ENCODE results near the gene SLFN5. TPM values are rescaled to one million over a fixed set of nuclear protein-coding genes. Genes with fewer than 3 reads are reported as not detected.

Gene SLFN5
- total RNA-seq, 4 donors from 2014 or later, result 12.1 to 30.1 (median 17.7) TPM

DNA sequence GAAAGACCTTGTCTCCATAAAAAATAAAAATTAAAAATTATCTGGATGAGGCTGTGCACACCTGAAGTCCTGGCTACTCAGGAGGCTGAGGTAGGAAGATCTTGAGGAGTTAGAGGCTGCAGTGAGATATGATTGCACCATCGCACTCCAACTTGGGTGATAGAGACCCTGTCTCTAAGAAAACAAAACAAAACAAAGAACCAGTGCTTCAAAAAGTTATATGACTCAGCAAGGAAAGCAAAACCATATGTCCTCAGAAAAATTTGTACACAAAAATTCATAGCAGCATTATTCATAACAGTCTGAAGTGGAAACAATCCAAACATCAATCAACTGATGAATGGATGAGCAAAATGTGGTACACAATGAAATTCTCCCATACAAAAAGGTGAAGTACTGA is 48.9 kb downstream of the SLFN5 start:
- intact Hi-C loops (cut with DNase I), result no loop called here
- Histone ChIP-seq H3K4me3 (replicated peaks in 1 of 3) (no peak overlapping the region), H3K36me3 (no peaks in the 10 kb centered on the region), H3K9me3 (no peaks in the 10 kb centered on the region), H3K27me3 (no peaks in the 10 kb centered on the region), H3K27ac (no peak overlapping the region), H3K4me1 (no peaks in the 10 kb centered on the region)
- 70 to 84% methylated on average over 1 of the region's 1 CpG for WGBS, 2 donors
- DNase-seq, result no peak
- TF ChIP-seq, protein P1, sequence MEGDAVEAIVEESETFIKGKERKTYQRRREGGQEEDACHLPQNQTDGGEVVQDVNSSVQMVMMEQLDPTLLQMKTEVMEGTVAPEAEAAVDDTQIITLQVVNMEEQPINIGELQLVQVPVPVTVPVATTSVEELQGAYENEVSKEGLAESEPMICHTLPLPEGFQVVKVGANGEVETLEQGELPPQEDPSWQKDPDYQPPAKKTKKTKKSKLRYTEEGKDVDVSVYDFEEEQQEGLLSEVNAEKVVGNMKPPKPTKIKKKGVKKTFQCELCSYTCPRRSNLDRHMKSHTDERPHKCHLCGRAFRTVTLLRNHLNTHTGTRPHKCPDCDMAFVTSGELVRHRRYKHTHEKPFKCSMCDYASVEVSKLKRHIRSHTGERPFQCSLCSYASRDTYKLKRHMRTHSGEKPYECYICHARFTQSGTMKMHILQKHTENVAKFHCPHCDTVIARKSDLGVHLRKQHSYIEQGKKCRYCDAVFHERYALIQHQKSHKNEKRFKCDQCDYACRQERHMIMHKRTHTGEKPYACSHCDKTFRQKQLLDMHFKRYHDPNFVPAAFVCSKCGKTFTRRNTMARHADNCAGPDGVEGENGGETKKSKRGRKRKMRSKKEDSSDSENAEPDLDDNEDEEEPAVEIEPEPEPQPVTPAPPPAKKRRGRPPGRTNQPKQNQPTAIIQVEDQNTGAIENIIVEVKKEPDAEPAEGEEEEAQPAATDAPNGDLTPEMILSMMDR (IDR thresholded peaks at IDR 0.05), result no peak
- no peak for TF ChIP-seq POLR2A (IDR thresholded peaks at IDR 0.05)

DNA sequence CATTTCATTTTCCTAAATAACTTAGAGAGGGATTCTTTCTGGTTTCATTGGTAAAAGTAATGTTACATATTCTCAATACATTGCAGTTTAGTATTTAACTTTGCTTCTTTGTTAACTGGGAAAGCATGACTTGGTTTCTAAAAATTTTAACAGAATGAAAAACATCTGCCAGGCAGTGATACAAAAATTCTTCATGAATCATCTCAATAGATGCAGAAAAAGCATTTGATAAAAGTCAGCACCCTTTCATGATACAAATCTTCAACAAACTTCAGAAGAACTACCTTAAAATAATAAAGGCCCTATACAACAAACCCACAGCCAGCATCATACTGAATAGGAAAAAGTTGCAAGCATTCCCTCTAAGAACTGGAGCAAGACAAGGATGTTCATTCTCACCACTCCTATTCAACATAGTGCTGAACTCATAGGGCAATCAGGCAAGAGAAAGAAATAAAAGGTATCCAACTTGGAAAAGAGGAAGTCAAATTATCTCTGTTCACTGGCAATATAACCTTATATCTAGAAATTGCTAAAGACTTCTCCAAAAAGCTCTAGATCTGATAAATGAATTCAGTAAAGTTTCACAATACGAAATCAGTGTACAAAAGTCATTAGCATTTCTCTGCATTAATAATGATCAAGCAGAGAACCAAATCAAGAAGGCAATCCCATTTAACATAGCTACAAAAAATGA is 50.4 kb downstream of the SLFN5 start:
- TF ChIP-seq POLR2A (IDR thresholded peaks at IDR 0.05), result no peak
- TF ChIP-seq, protein P1 (IDR thresholded peaks at IDR 0.05), result no peak
- H3K4me1 ChIP-seq, result no peaks in the 10 kb centered on the region
- H3K4me3 ChIP-seq (replicated peaks in 1 of 3), result no peak overlapping the region
- intact Hi-C loops (cut with DNase I), result no loop called here
- H3K27ac ChIP-seq, result no peak overlapping the region
- DNase-seq, result no peak
- no peaks in the 10 kb centered on the region for H3K27me3 ChIP-seq
- no peaks in the 10 kb centered on the region for H3K36me3 ChIP-seq
- WGBS, 2 donors, result 80 to 87% methylated on average over 1 of the region's 1 CpG
- H3K9me3 ChIP-seq, result no peaks in the 10 kb centered on the region

DNA sequence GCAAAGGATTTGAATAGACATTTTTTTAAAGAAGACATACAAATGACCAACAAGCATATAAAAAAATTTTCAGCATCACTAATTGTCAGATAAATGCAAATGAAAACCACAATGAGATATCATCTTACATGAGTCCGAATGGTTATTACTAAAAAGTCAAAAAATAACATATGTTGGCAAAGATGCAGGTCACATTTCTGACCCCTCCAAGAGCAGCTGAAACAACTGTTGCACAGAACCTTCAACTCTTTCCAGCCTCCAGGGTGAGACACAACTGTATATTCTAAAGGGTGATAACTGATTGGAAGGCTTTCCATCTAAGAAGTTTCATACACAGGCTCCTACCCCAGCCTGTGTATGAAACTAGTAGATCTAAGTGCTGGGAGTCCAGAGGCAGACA is 51.9 kb downstream of the SLFN5 start:
- no peaks in the 10 kb centered on the region for H3K9me3 ChIP-seq
- no peaks in the 10 kb centered on the region for H3K27me3 ChIP-seq
- intact Hi-C loops (cut with DNase I), result no loop called here
- H3K4me1 ChIP-seq, result no peaks in the 10 kb centered on the region
- no peak overlapping the region for H3K4me3 ChIP-seq (replicated peaks in 1 of 3)
- no peak overlapping the region for H3K27ac ChIP-seq
- TF ChIP-seq POLR2A (IDR thresholded peaks at IDR 0.05), result no peak
- 74 to 83% methylated on average over 1 of the region's 1 CpG for WGBS, 2 donors
- no peak for DNase-seq
- H3K36me3 ChIP-seq, result no peaks in the 10 kb centered on the region

DNA sequence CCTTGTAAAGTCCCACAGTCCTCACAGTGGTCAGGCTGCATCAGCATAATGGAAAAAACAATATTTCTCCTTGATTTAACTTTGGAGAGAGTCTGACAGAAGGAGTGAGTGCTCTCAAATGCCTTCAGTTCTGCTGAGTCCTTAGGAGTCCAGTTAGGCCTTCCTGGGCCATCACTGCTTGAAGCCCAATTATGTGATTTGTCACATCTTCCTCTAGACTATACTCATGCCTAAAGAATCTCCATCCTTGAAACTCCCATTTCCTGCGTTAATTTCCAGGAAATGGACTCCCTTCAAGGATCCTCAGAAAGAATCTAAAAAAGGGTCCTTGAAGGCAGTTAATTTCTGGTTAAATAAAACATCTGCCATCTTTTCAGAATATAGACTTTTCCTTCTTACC is 52.8 kb downstream of the SLFN5 start:
- Histone ChIP-seq H3K9me3 (no peaks in the 10 kb centered on the region), H3K27ac (no peak overlapping the region), H3K27me3 (no peaks in the 10 kb centered on the region), H3K4me1 (no peaks in the 10 kb centered on the region), H3K4me3 (replicated peaks in 1 of 3) (no peak overlapping the region), H3K36me3 (no peaks in the 10 kb centered on the region)
- no peak for DNase-seq
- TF ChIP-seq, protein P1 (IDR thresholded peaks at IDR 0.05), result no peak
- TF ChIP-seq POLR2A (IDR thresholded peaks at IDR 0.05), result no peak
- WGBS, 2 donors, result 70 to 81% methylated on average over 1 of the region's 1 CpG
- intact Hi-C loops (cut with DNase I), result no loop called here

DNA sequence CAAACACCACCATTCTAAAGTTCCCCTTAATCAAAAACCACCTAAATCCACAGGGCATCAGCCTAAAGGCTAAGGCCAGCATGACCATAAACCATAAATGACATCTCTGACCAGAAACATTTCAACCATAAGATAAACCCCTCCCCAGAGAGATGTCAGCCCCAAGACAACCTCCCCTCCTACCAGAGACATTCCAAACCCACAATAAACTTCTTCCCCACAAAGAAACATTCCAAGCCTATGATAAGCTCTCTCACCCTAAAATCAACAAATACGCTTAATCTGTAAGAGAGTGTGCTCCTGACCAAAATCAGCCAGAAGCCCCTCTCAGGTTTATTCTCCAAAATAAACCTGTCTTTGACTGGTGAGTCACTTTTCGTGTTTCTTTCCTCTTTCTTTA is 54.8 kb downstream of the SLFN5 start:
- no peak overlapping the region for H3K4me3 ChIP-seq (replicated peaks in 1 of 3)
- no peaks in the 10 kb centered on the region for H3K27me3 ChIP-seq
- H3K4me1 ChIP-seq, result no peaks in the 10 kb centered on the region
- H3K27ac ChIP-seq, result no peak overlapping the region
- H3K36me3 ChIP-seq, result no peaks in the 10 kb centered on the region
- 91 to 97% methylated on average over 2 of the region's 2 CpGs for WGBS, 2 donors
- no peak for DNase-seq
- no peak for TF ChIP-seq POLR2A (IDR thresholded peaks at IDR 0.05)
- TF ChIP-seq, protein P1 (IDR thresholded peaks at IDR 0.05), result no peak
- intact Hi-C loops (cut with DNase I), result no loop called here
- no peaks in the 10 kb centered on the region for H3K9me3 ChIP-seq

Measured in thyroid gland (tissue), 4 donors.